Erythroblast (primary cell): ENCODE results near the gene MRPL28.

Experiments
- GATA1 ChIP-seq: IDR thresholded peaks from 2 replicates; pipeline ENCODE4 v1.6.1; 2011; ENCODE audit warnings: low read depth, mild to moderate bottlenecking, control low read depth, low read length, moderate library complexity
- POLR2A ChIP-seq: IDR thresholded peaks from 2 replicates; pipeline ENCODE4 v1.6.1; 2011; ENCODE audit warnings: mild to moderate bottlenecking, low read length

DNA sequence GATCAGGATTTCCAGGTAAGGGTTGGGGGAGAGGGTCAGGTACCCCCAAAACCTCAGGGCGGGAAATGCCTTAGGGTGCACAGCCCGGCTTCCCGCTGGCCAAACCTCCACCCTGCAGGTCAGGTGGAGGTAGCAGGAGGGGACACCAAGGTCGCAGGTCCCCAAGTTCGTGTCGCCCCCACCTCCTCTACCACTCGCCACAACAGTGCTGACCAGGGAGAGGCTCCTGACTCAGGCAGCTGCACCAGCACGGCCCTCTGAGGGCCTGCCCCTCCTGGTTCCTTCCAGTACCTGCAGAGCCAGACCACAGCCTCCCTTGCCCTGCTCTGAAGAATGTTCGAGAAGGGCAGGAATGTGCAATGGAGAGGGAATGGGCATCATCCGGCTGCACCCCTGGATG is 3.9 kb downstream of the MRPL28 start:
- no peak for TF ChIP-seq POLR2A
- TF ChIP-seq GATA1, result no peak
